ENCODE measurements around the gene MDFIC2. TPM values are rescaled to one million over a fixed set of nuclear protein-coding genes. Genes with fewer than 3 reads are reported as not detected.

MDFIC2 gene
- total and polyA plus RNA-seq, 3 experiments from 2014 or later = not detected

DNA sequence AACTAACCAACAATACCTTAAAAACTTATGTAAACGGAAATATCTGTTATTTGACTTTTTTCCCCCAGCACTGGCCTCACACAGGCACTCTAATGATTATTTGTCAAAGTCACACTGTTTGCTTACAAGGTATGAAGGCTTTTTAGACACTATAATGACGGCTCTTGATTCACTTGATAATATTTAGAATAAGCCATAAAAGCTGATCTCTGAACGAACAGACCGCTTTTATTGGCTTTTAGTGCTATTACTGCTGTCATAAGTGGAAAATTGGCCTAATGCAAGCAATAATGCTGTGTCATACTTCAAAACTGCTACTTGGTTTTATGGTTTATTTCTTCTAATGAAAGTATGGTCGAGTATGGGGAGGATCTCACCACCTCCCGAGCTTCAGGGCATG, 35.1 kb downstream of the MDFIC2 start:
- H3K27ac Mint-ChIP-seq = no peak overlapping the region
- ChIA-PET POLR2A (no interaction called here), CTCF (no interaction called here)
- Histone ChIP-seq H3K9me3 (ENCODE audit: low read length) (no peaks in the 10 kb centered on the region), H3K27me3 (ENCODE audit: insufficient read depth, low read length, poor library complexity, severe bottlenecking) (no peaks in the 10 kb centered on the region), H3K36me3 (ENCODE audit: insufficient read depth, low read length) (no peaks in the 10 kb centered on the region), H3K4me1 (ENCODE audit: insufficient read depth, low read length) (no peaks in the 10 kb centered on the region), H3K4me3 (ENCODE audit: low read length) (no peak overlapping the region), H3K27ac (ENCODE audit: low read depth, low read length) (no peak overlapping the region)
- no peak for DNase-seq
- H3K4me1 Mint-ChIP-seq = no peaks in the 10 kb centered on the region
- H3K9me3 Mint-ChIP-seq = peaks cover 0 to 4% (median 2%) of the 10 kb centered on the region in 5 donors
- H3K27me3 Mint-ChIP-seq = no peaks in the 10 kb centered on the region
- no peak overlapping the region for H3K4me3 Mint-ChIP-seq
- H3K36me3 Mint-ChIP-seq = no peaks in the 10 kb centered on the region

DNA sequence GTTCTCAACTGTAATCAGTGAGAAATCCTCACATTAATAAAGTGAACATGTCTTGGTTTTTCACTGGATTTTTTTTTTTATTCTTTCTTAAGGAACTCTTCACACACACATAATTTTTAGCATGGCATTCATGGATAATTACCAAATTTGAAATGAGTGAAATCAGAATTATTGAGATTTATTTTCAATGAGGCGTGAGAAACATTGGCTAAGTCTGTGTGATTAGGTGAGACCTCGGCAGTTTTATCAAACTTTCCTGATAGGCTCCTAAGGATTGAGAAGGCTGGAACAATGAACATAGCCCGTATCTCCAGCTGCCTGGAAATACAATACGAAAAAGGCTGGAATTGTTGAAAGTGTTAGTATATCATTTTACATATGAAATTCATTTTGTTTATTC, 35.5 kb downstream of the MDFIC2 start:
- Mint-ChIP-seq H3K9me3 (peaks cover 0 to 6% (median 3%) of the 10 kb centered on the region in 5 donors), H3K27ac (no peak overlapping the region), H3K36me3 (no peaks in the 10 kb centered on the region), H3K4me3 (no peak overlapping the region), H3K27me3 (no peaks in the 10 kb centered on the region), H3K4me1 (no peaks in the 10 kb centered on the region)
- CTCF ChIA-PET = no interaction called here
- no peaks in the 10 kb centered on the region for H3K9me3 ChIP-seq (ENCODE audit: low read length)
- no peaks in the 10 kb centered on the region for H3K36me3 ChIP-seq (ENCODE audit: insufficient read depth, low read length)
- POLR2A ChIA-PET = no interaction called here
- H3K4me1 ChIP-seq (ENCODE audit: insufficient read depth, low read length) = no peaks in the 10 kb centered on the region
- H3K4me3 ChIP-seq (ENCODE audit: low read length) = no peak overlapping the region
- H3K27ac ChIP-seq (ENCODE audit: low read depth, low read length) = no peak overlapping the region
- DNase-seq = no peak
- no peaks in the 10 kb centered on the region for H3K27me3 ChIP-seq (ENCODE audit: insufficient read depth, low read length, poor library complexity, severe bottlenecking)

DNA sequence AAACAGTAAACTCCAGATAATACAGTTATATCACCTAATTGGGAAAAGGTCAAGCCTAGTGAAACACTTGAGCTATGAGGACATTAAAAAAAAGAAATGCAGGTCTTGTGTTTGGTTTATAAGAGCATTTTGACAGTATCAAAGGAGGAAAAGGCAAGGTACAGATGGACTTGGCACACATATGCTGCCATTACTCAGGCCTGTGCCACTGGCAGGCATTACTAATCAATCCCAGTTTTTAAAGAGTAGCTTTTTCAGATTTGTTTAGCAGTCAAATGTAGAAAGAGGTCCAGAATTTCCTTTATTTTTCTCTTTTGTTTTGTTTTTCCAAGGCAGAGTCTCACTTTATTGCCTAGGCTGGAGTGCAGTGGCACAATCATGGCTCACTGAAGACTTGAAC, 38.9 kb downstream of the MDFIC2 start:
- H3K9me3 Mint-ChIP-seq = peaks cover 0 to 12% (median 0%) of the 10 kb centered on the region in 5 donors
- no peaks in the 10 kb centered on the region for H3K9me3 ChIP-seq (ENCODE audit: low read length)

DNA sequence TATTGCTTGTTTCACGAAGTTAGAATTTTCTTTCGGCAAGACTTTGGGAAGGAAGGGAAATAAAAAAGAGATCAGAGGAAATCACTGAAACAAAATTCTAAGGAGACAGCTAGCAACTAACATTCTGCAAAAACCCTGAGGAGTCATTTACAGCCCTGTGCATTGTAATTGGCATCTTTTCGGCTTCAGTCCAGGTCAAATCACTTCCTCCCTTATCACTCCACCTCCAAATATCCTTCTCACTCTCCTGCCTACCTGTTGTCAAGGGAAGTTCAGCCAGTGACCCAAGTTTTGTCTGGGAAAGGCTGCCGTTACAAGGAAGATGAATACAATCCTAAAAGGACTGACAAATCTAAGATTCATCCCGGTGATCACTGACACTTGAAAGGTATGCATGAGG, 39.6 kb downstream of the MDFIC2 start:
- no peak for DNase-seq
- CTCF ChIA-PET = no interaction called here

More for the DNA sequence above, 38.9 kb downstream of the MDFIC2 start:
- Mint-ChIP-seq H3K27ac (no peak overlapping the region), H3K4me1 (no peaks in the 10 kb centered on the region), H3K27me3 (no peaks in the 10 kb centered on the region), H3K4me3 (no peak overlapping the region), H3K36me3 (no peaks in the 10 kb centered on the region)
- no peak overlapping the region for H3K4me3 ChIP-seq (ENCODE audit: low read length)
- no peaks in the 10 kb centered on the region for H3K4me1 ChIP-seq (ENCODE audit: insufficient read depth, low read length)
- no peak for DNase-seq
- CTCF ChIA-PET = no interaction called here
- no peaks in the 10 kb centered on the region for H3K36me3 ChIP-seq (ENCODE audit: insufficient read depth, low read length)
- H3K27ac ChIP-seq (ENCODE audit: low read depth, low read length) = no peak overlapping the region
- no peaks in the 10 kb centered on the region for H3K27me3 ChIP-seq (ENCODE audit: insufficient read depth, low read length, poor library complexity, severe bottlenecking)
- POLR2A ChIA-PET = no interaction called here

DNA sequence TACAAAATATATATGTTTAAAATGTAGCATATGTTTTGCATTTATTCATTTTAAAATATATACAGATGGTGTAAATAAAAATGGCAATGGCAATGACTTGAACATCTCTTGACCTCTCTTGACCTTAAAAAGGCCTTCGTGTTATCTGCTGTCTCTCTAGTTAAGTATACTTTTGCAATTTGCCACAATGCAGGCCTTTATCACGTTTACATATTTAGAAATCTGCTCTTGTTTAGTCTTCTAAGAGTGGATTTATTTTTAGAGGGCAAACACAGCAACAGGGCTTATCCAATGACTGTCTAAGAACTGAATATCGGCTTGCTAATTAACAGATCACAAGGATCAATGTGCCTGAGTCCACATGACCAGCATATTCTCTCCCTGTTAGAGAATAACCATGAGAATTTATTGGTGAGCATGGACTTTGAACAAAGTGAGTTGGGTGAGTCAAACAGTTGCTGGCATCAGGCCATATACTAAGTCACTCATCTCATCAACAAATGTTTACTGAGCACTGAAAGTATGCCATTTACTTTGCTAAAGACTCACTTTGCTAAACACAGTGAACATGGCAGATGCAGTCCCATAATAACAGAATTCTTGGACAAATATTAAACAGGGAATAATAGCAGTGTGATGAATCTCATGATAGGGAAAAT, 48.2 kb downstream of the MDFIC2 start:
- Mint-ChIP-seq H3K27me3 (no peaks in the 10 kb centered on the region), H3K4me3 (no peak overlapping the region), H3K27ac (no peak overlapping the region), H3K36me3 (no peaks in the 10 kb centered on the region), H3K4me1 (no peaks in the 10 kb centered on the region), H3K9me3 (peaks cover 0 to 3% (median 2%) of the 10 kb centered on the region in 5 donors)
- no peak for DNase-seq
- ChIA-PET CTCF (no interaction called here), POLR2A (no interaction called here)
- Histone ChIP-seq H3K36me3 (ENCODE audit: insufficient read depth, low read length) (no peaks in the 10 kb centered on the region), H3K9me3 (ENCODE audit: low read length) (no peaks in the 10 kb centered on the region), H3K27ac (ENCODE audit: low read depth, low read length) (no peak overlapping the region), H3K4me1 (ENCODE audit: insufficient read depth, low read length) (no peaks in the 10 kb centered on the region), H3K27me3 (ENCODE audit: insufficient read depth, low read length, poor library complexity, severe bottlenecking) (no peaks in the 10 kb centered on the region), H3K4me3 (ENCODE audit: low read length) (no peak overlapping the region)

More for the DNA sequence above, 39.6 kb downstream of the MDFIC2 start:
- no peak overlapping the region for H3K27ac ChIP-seq (ENCODE audit: low read depth, low read length)
- POLR2A ChIA-PET = no interaction called here
- H3K9me3 Mint-ChIP-seq = peaks cover 0 to 12% (median 2%) of the 10 kb centered on the region in 5 donors
- no peak overlapping the region for H3K27ac Mint-ChIP-seq
- no peaks in the 10 kb centered on the region for H3K4me1 Mint-ChIP-seq
- H3K9me3 ChIP-seq (ENCODE audit: low read length) = no peaks in the 10 kb centered on the region
- no peak overlapping the region for H3K4me3 Mint-ChIP-seq
- H3K27me3 Mint-ChIP-seq = no peaks in the 10 kb centered on the region
- no peaks in the 10 kb centered on the region for H3K27me3 ChIP-seq (ENCODE audit: insufficient read depth, low read length, poor library complexity, severe bottlenecking)
- H3K4me1 ChIP-seq (ENCODE audit: insufficient read depth, low read length) = no peaks in the 10 kb centered on the region
- H3K36me3 Mint-ChIP-seq = no peaks in the 10 kb centered on the region
- H3K36me3 ChIP-seq (ENCODE audit: insufficient read depth, low read length) = no peaks in the 10 kb centered on the region
- H3K4me3 ChIP-seq (ENCODE audit: low read length) = no peak overlapping the region

DNA sequence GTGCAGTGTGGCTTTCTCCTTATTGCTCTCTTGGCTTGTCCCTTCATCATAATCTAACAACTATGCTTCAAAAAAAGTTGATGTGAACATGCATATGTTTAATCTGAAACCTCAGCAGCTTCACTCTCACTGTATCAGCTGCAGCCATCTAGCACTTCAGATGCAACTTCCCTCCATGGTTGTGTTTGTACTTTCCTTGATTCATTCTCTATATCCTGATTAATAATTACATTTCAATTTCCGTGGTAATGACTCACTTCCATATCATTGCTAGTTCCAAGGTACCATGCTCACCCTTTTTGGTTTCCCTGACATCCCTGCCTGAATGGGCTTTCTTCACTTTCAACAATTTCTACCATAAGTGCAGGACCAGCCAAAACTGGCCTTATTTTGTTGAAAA, 51.2 kb downstream of the MDFIC2 start:
- POLR2A ChIA-PET = no interaction called here
- H3K9me3 Mint-ChIP-seq = peaks cover 0 to 6% (median 2%) of the 10 kb centered on the region in 5 donors
- H3K27me3 ChIP-seq (ENCODE audit: insufficient read depth, low read length, poor library complexity, severe bottlenecking) = no peaks in the 10 kb centered on the region
- no peaks in the 10 kb centered on the region for H3K27me3 Mint-ChIP-seq
- H3K4me1 ChIP-seq (ENCODE audit: insufficient read depth, low read length) = no peaks in the 10 kb centered on the region
- no peak for DNase-seq
- H3K9me3 ChIP-seq (ENCODE audit: low read length) = no peaks in the 10 kb centered on the region
- CTCF ChIA-PET = no interaction called here
- H3K4me1 Mint-ChIP-seq = no peaks in the 10 kb centered on the region
- H3K4me3 Mint-ChIP-seq = no peak overlapping the region
- H3K36me3 ChIP-seq (ENCODE audit: insufficient read depth, low read length) = no peaks in the 10 kb centered on the region
- no peak overlapping the region for H3K27ac Mint-ChIP-seq
- H3K27ac ChIP-seq (ENCODE audit: low read depth, low read length) = no peak overlapping the region
- H3K4me3 ChIP-seq (ENCODE audit: low read length) = no peak overlapping the region
- H3K36me3 Mint-ChIP-seq = no peaks in the 10 kb centered on the region

DNA sequence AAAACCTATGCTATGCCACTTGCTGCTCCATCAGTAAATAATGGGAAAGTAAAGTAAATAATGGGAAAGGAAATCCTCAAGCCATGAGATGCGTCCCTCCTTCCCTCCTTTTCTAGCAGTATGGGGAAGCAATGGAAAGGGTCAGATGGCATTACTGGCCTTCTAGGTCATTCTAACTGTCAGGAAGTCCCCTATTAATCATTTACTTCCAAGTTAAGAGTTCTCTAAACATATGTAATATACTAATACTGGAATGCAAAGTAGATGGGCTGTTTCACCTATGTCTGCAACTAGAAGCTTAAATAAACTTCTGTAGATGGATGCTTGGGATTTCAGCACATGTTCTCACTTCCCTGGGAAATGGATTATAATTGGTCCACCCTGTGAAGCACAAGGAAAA, 55.9 kb downstream of the MDFIC2 start:
- ChIA-PET POLR2A (no interaction called here), CTCF (no interaction called here)
- no peak for DNase-seq
- peaks cover 0 to 7% (median 0%) of the 10 kb centered on the region in 5 donors for H3K9me3 Mint-ChIP-seq
- no peak overlapping the region for H3K27ac Mint-ChIP-seq
- no peaks in the 10 kb centered on the region for H3K4me1 Mint-ChIP-seq
- H3K36me3 ChIP-seq (ENCODE audit: insufficient read depth, low read length) = no peaks in the 10 kb centered on the region
- no peaks in the 10 kb centered on the region for H3K27me3 ChIP-seq (ENCODE audit: insufficient read depth, low read length, poor library complexity, severe bottlenecking)
- H3K27ac ChIP-seq (ENCODE audit: low read depth, low read length) = no peak overlapping the region
- no peaks in the 10 kb centered on the region for H3K27me3 Mint-ChIP-seq
- H3K9me3 ChIP-seq (ENCODE audit: low read length) = no peaks in the 10 kb centered on the region
- no peaks in the 10 kb centered on the region for H3K36me3 Mint-ChIP-seq
- H3K4me3 ChIP-seq (ENCODE audit: low read length) = no peak overlapping the region
- H3K4me3 Mint-ChIP-seq = no peak overlapping the region
- no peaks in the 10 kb centered on the region for H3K4me1 ChIP-seq (ENCODE audit: insufficient read depth, low read length)

DNA sequence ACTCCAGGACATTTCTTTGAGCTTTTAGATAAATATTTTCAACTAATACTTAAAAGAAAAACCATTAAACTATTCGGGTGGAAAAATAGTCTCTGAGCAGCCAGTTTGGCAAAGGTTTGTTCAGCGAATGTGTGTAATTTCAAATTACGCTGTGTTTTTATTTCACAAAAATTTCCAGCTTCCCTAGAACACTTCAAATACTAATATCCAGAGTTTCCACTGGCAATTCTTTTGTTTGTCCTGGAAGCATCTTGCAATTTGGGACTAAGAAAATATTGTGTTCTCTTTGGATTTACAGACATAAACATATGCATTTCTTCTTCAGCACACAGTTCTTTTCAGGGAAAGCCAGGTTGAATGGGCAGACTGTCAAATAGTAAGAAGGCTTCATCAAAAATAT, 61.9 kb downstream of the MDFIC2 start:
- POLR2A ChIA-PET = no interaction called here
- no peaks in the 10 kb centered on the region for H3K27me3 ChIP-seq (ENCODE audit: insufficient read depth, low read length, poor library complexity, severe bottlenecking)
- H3K4me3 ChIP-seq (ENCODE audit: low read length) = no peak overlapping the region
- H3K9me3 Mint-ChIP-seq = peaks cover 0 to 16% (median 6%) of the 10 kb centered on the region in 5 donors
- H3K27me3 Mint-ChIP-seq = no peaks in the 10 kb centered on the region
- no peak overlapping the region for H3K27ac ChIP-seq (ENCODE audit: low read depth, low read length)
- H3K4me1 ChIP-seq (ENCODE audit: insufficient read depth, low read length) = no peaks in the 10 kb centered on the region
- CTCF ChIA-PET = no interaction called here
- H3K36me3 Mint-ChIP-seq = no peaks in the 10 kb centered on the region
- DNase-seq = no peak
- no peak overlapping the region for H3K27ac Mint-ChIP-seq
- H3K4me3 Mint-ChIP-seq = no peak overlapping the region
- H3K9me3 ChIP-seq (ENCODE audit: low read length) = no peaks in the 10 kb centered on the region
- no peaks in the 10 kb centered on the region for H3K36me3 ChIP-seq (ENCODE audit: insufficient read depth, low read length)
- H3K4me1 Mint-ChIP-seq = no peaks in the 10 kb centered on the region
